Skeletal muscle cell (primary cell): ENCODE data around the gene HAPLN2.

Experiments
- DNase-seq: peaks from one replicate; pipeline ENCODE4 v3.0.0-alpha.2; 2010; ENCODE audit warnings: low read depth
- H3K4me3 ChIP-seq: 2 replicates; pipeline ENCODE4 v1.5.1; 2011; ENCODE audit warnings: low read depth, mild to moderate bottlenecking, control low read depth, low read length, moderate library complexity

The HAPLN2 gene

GRCh38 chr1:156670359-156670758, 51.1 kb downstream of the HAPLN2 start:
- no peak for DNase-seq
- H3K4me3 ChIP-seq = no peak overlapping the region

GRCh38 chr1:156670791-156671190, 51.6 kb downstream of the HAPLN2 start:
- DNase-seq = no peak
- no peak overlapping the region for H3K4me3 ChIP-seq

- DNase-seq = no peak
- H3K4me3 ChIP-seq = no peak overlapping the region
These were observed 52.6 kb downstream of the HAPLN2 start for GRCh38 chr1:156671804-156672203.

- peak overlapping the region; percentile 62 for H3K4me3 ChIP-seq
- DNase-seq = no peak
These were observed 54.3 kb downstream of the HAPLN2 start for GRCh38 chr1:156673387-156674121.
